GM18520 (cell line): Measurements from ENCODE around the gene SEMA3F.

Source experiments
- ATAC-seq: cut with Tn5 transposase; IDR thresholded peaks from one replicate; pipeline ENCODE4 v1.9.1; 2021; ENCODE audit not compliant: unreplicated experiment

Gene SEMA3F

DNA sequence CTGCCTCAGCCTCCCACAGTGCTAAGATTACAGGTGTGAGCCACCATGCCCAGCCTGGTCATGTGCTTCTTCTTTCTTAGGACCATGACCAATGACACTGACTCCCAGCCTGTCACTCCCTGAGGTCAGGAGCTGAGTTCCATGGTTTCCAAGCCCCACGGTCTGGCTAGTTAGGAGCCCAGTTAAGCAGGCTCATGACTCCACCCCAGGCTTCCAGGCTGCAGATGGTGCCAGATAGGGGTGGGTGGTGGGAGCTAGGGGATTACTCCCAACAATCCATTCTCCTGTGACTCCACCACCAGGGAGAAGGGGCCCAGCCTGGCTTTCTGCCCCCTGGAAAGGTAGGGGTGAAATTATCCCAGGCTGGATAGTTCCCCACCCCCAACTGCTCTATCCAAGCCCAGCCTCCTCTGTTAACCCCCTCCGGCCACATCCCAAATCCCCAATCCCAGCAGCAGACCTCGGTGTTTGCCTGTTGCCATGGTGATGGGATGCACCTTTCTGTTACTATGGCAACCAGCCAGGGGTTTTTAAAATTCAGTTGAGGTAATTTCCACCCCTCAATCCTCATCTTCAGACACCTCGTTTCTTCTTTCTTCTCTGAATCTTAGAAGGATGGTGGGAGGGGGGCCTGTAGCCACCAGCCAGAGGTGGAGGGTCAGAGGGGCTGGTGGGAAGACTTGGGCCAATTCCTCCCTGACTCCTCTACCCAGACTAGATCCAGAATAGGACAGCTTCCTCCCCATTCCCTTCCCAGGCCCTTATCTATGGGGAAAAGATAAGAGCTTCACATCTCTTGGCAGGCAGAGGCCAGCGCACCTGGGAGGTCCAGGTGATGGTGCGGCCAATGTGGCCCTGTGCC lies 22.5 kb upstream of the SEMA3F start:
- no peak for ATAC-seq

DNA sequence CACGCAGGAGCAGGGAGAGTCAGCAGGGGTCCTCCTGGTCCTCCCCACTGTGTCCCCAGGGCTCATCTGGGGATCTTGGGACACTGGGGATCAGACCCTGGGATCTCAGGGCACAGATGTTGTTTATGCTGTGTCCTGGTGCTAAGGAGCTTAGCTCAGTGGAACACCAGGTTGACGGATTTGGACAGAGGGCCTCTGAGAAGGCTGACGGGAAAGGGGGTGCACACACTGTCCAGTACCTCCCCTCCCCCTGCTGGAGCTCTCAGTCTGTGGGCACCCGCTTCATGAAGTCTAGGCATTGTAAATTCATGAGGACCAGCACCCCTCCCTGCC lies 21.9 kb upstream of the SEMA3F start:
- ATAC-seq, result no peak

DNA sequence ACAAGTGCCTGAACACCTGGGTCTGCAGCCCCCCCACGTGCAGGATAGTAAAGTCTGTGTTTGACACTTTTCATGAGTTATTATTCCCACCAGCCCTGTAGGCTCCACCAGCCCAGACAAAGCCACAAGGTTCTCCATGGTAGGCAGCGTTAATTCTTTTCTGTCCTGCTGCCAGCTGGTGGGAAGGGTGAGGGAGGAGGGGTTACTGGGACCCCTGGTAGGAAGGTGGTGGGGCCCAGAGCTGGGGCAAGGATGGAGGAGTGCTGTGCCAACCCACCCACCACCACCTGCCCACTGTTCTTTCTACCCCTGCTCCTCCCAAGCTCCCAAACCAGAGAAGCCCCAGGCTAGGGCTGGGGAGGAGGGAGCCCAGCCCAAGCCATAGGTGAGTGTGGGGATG lies 20.8 kb upstream of the SEMA3F start:
- ATAC-seq, result no peak

DNA sequence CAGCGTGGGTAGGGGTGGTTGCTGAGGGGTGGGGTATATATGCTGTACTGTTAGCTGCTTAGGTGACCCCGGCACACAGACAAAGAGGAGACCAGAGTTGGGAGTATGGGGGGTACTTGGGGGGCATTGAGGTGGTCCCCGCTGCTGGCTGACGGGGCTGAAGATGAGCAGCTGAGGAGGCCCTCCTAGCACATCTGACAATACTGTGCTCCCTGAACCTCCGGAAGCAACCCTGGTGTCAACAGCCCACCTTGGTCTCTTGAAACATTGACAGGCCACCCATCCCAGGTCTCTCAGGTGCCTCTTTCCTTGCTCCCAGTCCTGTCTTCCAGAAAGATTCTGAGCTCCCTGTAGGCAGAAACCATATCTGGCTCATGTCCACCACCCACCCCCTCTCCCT lies 19.2 kb upstream of the SEMA3F start:
- ATAC-seq, result no peak

DNA sequence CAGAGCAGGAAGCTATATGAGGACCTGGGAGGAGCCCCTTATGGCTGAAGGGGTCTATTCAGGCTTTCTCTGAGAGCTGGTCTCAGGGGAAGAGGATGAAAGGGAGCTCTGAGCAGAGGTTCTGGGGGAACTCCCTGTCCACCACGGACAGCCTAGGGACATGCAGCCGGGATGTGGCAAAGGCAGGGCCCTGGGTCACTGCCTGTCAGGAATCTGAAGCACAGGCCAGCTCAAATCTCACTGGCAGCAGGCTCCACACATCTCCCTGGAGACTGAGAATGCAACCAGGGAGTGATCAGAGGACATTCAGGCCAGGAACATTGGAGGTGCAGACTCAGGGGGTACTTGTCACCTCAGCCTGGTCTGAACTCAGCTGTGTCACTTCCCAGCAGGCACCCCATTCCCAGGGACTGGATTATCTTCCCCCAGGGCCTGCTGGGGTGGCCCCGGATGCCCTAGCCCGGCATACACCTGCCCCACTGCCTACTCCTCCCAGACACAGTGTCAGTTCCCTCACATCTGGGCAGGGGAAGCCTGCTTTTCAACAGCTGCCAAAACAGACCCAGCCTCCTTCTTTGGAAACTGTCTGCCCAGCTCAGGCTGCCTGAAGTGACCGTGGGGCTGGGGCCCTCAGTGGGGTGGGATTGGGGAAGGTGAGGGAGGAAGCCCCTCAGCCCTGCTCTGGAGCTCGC lies 18.3 kb upstream of the SEMA3F start:
- ATAC-seq, result no peak

DNA sequence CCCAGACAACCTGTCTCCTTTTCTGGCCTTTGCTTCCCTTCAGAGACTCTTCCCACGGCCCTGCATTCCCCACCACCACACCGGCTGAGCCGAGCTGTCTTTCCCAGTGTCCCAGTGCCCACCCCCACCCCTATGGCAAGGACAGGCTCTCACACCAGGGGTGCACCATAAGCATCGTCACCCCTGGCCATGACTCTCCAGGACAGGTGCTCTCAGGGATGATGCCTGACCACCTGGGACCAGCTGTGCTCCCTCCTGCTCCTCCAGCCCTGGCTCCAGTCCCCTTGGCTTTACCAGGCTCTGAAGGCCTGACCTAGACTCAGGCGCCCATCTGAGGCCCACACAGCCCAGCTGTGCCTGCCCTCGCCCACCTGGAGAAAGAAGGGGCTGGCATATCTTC lies 17.6 kb upstream of the SEMA3F start:
- no peak for ATAC-seq

DNA sequence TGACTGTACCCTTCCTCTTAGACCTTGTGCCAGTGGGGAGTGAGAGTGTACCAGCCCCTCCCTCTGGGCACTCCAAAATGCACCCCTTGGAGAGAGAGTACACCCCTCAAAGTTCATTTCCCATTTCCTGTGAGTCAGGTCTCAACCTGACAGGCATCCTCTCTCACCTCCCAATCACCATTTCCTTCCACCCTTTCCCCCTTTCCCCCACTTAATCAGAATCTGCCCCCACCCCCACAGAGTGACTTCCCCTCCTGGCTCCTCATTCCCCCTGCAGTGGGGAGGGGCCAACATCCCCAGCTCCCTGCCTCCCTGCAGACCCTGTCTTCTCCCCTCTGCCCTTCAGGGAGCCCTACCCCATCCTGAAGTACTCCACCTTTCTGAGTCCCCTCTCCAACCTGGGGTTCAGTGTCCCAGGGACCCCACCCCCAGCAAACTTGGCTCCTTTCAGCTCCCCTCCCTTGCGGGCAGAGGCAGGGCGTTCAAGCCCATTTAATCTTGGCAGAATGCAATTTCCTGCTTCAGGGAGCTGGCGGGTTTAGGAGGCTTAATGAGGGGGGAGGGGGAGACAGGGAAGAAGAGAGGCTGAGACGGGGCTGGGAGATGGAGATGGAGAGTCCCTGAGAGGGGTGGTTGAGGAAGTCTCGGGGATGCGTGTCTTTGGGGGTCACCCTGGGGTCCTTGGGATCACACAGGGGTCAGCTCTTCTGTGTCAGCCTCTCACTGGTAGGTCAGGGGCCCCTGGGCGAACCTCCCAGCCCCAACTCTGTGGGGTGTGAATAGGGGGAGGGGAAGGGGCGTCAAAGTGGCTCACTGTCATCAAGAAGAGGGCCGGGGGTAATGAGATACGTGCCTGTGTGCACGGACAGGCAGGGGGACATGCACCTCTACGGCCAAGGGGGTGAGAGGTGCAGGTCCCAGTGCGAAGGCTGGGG lies 16.6 kb upstream of the SEMA3F start:
- no peak for ATAC-seq

DNA sequence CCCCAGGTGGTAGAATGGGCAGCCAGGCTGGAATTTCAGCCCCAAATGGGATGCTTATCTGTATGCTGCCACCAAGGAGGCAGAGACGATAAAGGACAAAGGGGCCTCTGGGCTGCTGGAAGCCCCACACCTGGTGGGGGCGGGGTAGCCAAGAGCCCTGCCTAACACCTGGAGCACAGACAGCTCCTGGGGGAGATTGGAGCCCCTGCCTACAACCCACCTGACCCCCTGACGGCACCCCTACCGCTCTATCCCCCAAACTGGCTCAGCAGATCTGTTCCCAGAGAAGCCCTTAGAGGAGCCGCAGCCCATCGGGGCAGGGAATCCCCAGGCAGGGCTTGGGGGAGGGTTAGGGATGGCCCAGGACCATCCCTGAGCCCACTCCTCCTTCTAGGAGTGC lies 15.8 kb upstream of the SEMA3F start:
- ATAC-seq, result no peak

DNA sequence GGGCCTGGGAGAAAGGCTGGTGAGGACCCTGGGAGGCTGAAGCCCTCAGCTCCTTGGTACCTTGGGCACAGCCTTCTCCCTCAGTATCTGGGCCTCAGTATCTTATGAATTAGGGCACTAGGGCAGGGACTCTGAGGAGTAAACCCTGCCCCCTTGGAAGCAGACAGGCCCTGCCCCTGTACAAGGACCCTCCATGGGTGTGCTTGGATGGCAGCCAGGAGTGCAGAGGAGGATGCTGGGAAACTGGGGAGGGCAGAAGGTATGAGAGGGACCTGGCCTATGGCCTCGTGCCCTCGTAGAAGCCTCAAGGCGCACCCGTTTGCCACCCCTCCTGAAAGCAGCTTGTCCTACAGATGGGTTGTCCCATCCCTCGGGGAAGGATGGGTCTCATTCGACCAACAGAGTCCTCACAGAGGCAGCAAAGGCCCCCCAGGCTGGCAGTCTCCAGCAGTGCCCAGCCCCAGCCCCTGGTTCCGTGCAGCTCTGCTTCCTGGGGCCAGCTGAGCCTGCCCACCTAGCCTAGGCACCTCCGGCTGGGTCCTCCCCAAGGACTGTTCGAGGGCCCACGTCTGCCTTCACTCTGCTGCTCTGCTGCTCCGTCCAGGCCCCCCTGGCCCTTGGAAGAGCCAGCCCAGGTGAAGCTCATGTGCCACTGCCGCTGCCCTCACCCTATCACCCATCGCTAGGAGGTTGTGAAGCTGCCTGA lies 15.3 kb upstream of the SEMA3F start:
- no peak for ATAC-seq

DNA sequence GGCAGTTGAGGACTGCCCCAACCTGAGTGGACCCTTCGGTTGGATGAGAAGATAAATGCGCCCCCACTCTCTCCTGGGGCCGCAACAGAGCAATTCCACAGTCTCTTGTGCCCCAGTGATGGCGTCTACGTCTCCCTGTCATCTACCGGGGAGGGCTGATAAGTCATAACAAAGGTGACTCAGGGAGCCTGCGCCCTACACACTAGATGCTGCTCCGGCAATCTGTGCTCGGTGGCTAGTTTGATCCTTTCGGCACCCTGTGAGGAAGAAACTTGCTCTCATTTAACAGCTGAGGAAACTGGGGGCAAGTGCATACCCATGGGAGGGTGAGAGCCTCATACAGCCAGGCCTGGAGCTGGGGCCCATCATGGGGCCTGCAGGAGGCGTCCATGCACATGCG lies 14.1 kb upstream of the SEMA3F start:
- no peak for ATAC-seq

DNA sequence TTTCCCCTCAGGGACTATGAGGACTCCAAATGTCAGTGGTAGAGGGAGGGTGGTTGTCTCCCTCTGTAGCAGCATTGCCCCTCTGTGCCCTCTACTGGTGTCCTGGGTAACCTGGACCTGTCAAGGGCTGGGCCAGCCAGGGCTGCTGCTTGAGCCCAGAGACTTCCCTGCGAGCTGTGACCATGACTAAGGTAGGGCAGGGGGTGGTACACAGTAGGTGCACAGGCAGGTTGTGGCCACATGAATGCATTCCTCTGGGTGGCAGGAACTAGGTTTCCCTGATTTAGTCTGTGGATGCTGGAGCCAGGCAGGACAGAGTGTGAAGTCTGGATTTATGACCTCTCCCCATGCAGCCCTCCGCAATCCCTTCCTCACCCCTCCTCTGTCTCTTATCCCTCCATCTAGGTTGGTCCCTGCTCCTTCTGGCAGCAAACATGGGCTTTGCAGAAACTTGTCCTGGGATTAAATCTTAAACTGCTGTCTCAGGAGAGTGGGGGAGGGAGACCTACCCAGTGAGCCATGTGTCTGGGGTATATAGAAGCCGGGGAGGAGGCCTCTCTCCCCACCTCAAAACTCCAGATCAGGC lies 8.7 kb upstream of the SEMA3F start:
- no peak for ATAC-seq

DNA sequence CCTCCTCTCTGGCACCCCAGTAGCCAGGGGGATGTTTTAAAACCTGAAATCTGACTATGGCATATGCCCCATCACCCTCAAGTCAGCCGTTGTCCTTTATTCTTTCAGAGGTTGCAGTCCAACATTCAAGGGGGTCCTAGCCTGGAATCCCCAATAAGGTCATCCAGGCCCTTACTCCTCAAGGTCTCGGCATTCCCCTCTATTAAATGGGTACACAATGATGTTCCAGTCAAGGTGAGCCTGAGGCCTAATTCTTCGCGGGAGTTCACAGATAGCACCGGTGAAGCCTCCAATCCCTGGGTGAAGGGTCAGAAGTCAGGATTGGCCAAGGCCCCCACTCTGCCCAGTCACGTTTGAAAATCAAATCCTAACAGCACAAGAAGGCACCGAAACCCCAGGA lies 8.1 kb upstream of the SEMA3F start:
- ATAC-seq, result no peak

DNA sequence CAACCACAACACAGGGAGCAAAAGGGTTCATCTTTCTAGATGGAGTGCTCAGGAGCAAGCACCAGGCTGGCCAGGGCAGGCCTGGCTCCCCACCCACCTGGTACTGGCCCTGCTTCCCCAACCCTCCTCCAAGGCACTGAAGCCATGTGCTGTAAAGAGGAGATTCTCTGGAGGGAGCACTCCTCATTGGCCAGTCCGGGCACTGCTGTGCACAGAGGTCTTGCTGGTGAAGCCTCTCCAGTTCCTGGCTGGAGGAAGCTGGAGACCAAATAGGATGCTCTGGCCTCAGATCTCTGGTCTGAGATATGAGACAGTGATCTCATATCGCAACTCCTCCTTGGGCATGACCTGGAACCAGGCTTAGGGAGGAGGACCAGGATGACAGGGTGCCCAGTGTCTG lies 7.7 kb upstream of the SEMA3F start:
- ATAC-seq, result no peak

DNA sequence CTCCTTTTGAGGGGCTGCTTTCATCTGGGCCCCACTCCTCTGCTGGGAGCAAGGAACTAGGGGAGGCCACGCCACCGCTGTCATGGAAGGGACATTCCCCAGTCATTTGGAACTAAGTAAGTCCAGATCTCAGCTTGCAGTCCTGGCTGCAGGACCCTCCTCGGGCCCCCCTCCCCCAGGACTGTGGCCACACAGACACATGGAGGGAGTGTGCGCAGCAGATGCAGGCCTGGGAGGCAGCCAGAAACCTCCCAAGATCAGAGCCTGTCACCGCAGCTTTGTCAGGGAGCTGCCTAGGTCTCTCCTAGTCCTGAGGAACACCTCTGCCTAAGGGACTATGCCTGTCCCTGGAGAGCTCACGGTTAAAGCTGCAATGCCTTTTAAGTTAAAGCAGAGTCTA lies 7.3 kb upstream of the SEMA3F start:
- ATAC-seq, result no peak

DNA sequence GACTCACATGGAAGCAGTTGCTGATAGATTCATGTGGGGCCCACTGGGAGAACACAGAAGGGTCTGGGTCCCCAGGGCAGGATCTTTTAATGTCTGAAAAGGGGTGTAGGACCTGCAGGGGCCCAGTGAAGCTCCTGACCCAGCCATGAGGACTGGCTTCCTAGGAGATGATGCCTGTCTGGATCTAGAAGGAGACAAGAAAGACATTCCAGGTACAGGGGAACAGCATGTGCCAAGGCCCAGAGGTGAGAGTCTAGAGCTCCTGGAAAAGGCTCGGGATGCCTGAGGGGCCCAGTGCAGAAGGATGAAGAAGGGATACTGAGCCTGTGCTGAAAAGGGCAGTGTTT lies 4.7 kb upstream of the SEMA3F start:
- no peak for ATAC-seq

DNA sequence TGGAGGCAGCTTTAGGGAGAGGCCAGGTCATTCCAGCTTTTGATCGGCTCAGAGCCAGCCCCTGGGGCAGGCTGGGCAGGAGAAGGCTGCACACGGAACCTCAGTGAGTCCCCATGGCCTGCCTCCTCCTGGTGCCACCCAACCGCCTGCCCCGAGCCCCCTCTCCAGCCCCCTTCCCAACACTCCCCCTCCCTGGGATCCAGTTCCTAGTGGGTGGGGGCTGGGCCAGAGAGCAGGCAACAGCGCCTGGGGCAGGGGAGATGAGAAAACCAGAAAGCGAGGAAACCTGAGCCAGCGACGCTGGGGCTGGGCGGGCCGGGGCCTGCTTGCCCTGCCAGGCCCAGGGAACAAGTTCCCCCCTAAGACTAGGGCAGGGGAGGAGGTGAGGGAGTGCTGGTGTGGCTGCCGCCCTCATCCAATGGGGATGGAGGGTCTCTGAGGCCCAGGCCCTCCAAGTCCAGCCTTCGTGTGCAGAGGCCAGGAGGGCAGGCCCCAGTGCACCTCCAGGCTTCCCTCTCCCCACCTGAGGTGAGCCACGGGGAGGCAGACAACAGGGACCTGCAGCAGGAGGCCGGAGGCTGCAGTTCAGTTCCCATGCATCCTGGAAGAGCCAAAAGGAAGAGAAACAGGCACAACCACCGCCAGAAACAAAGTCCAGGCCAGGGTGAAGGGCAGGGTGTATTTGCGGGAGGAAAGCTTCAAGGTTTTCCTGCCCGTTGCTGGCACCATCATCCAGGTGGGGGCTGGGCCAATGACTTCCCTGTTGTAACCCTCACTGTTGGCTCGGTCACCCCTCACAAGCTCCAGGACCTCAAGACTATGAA lies 4.0 kb upstream of the SEMA3F start:
- no peak for ATAC-seq

DNA sequence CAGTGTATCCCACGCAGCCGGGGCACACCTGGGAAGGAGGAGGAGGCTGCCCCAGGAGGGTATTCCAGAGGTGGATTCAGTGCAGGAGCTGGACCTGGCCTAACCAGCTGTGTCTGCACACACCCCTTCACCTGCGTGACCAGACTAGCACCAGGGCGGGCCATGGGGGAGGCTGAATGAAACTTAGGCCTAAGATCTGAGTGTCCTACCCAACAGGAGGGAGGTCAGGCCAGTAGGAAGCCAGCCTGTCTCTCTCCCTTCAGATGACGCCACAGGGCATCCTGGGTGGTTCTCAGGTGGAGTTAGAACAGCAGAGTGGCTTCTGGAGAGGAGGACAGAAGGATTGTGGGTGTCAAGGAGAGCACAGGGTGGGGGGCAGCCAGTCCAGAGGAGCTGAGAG lies 3.4 kb upstream of the SEMA3F start:
- no peak for ATAC-seq

DNA sequence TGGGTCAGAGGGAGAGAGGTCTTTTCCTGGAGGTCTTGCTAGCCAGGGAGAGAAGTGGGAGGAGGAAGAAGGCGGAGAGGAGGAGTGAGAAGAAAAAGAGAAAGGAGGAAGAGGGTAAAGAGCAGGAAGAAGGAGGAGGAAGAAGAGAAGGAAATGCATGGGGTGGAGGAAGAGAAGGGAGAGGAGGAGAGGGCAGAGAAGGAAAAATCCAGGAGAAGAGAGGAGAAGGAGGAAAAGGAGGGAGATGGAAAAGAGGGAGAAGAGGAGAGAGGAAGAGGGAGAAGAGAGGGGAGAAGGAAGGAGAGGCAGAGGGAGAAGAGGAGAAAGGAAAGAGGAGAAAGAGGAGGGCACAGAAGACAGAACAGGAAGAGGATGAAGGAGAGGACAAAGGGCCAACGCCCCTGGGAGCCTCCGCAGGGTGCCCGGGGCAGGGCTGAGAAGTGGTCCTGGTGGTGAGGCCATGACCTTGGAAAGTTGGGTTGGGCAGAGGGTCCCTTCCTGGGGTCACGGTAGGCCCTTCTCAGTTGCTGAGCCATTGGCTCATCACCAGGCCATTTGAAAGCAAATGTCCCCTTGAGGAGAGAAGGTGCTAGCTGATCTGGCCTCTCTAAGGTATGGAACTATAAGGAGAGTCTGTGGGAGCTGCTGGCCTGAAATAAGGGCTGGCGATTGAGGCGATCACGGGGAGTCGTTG lies 1.2 kb upstream of the SEMA3F start:
- no peak for ATAC-seq

DNA sequence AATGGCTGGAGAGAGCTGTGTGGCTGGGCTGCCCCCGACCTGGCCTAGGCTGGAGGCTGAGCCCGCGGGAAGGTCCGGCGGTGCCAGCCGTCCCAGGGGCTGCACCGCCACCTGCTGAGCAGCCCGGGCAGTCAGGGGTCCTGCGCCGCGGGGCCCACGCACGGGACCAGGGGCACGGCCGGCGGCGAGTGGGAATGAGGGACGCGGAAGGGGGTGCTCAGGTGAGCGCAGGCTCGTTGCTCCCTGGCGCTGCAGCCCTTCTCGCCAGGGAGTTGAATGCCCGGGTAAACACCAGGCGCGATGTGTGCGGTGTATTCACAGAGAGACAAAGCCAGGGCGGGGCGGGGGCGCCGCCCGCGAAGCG lies 666 bp upstream of the SEMA3F start:
- ATAC-seq, result peak; percentile 21
